Measurements from ENCODE around the gene MAPK11.

DNA sequence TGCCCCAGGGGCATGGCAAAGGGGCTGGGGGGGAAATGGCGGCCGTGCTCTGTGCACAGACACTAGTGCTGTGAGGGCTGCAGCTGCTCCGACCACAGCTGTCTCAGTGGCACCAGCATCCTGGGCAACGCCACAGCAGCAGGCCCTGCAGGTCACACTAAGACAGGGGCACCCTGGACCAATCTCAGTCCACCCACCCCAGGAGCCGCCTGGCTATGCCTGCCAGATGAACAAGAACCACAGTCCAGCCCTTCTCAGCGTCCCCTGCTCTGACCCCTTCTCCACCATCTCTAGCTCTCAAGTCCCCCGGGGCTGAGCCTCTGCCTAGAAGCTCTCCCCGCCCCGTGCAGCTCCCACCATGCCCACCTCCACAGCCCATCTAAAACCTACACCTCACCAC, 41.8 kb downstream of the MAPK11 start:
- TF ChIP-seq POLR2A (conservative IDR thresholded peaks at IDR 0.05) (no peak), THRAP3 (IDR thresholded peaks at IDR 0.05; ENCODE audit: borderline replicate concordance) (no peak), KDM1A (IDR thresholded peaks at IDR 0.05) (no peak), E2F8 (IDR thresholded peaks at IDR 0.05; ENCODE audit: low read depth, partially characterized antibody) (no peak)

Data from K562 (cell line).